Activated CD4-positive, alpha-beta memory T cell treated with anti-CD3 and anti-CD28 coated beads for 36 hours (primary cell): ENCODE measurements around the gene AAGAB. TPM values are rescaled to one million over a fixed set of nuclear protein-coding genes. Genes with fewer than 3 reads are reported as not detected.

Source experiments
- CTCF ChIA-PET: fragments of 350-600 bp; sonication (Branson Sonifier 250); formaldehyde crosslinking; loops from one replicate; lab custom pipeline; 2021; ENCODE audit warnings: antibody characterized with exemption, inconsistent platforms; lab: Charles Lee
- POLR2A ChIA-PET: fragments of 350-600 bp; sonication (Branson Sonifier 250); formaldehyde crosslinking; loops from one replicate; lab custom pipeline; 2021; ENCODE audit warnings: antibody characterized with exemption; lab: Charles Lee
- DNase-seq: peaks from one replicate; pipeline ENCODE4 v3.0.0-alpha.2; 2020
- H3K27ac Mint-ChIP-seq: one replicate; pipeline ENCODE4 v1.8.0; 2021; ENCODE audit warnings: mixed read lengths
- H3K27me3 Mint-ChIP-seq: one replicate; pipeline ENCODE4 v1.8.0; 2021; ENCODE audit warnings: mixed read lengths
- H3K36me3 Mint-ChIP-seq: one replicate; pipeline ENCODE4 v1.8.0; 2021; ENCODE audit warnings: mixed read lengths
- H3K4me1 Mint-ChIP-seq: one replicate; pipeline ENCODE4 v1.8.0; 2021; ENCODE audit warnings: low read depth, mixed read lengths
- H3K4me3 Mint-ChIP-seq: one replicate; pipeline ENCODE4 v1.8.0; 2021; ENCODE audit warnings: mild to moderate bottlenecking, mixed read lengths
- H3K9me3 Mint-ChIP-seq: one replicate; pipeline ENCODE4 v1.8.0; 2021; ENCODE audit warnings: mixed read lengths
- intact Hi-C: fragments of 100-400 bp; cut with micrococcal nuclease; formaldehyde crosslinking; loops from one replicate; pipeline ENCODE4 v1.15.1; 2023
- total RNA-seq, 2 experiments: library from RNA; stranded (reverse); gene quantifications; one replicate each; pipeline ENCODE4 v1.2.3, GENCODE V29; 2021

Gene AAGAB
- total RNA-seq, 2 experiments from 2014 or later: 52.3 to 57.0 TPM

- no peaks in the 10 kb centered on the region for H3K27me3 Mint-ChIP-seq
- no peaks in the 10 kb centered on the region for H3K9me3 Mint-ChIP-seq
- ChIA-PET CTCF (interaction anchor here (0.6 kb wide), 1 partner anchor 281 kb away, joined by 3 read pairs; no protein-coding TSS in a partner anchor), POLR2A (interaction anchor here (0.6 kb wide), 1 partner anchor 249 kb away, joined by 3 read pairs; no protein-coding TSS in a partner anchor)
- intact Hi-C loops: no loop called here
- peaks cover 7% of the 10 kb centered on the region for H3K4me1 Mint-ChIP-seq
- DNase-seq: no peak
- peaks cover 25% of the 10 kb centered on the region for H3K36me3 Mint-ChIP-seq
- H3K4me3 Mint-ChIP-seq: no peak overlapping the region
- H3K27ac Mint-ChIP-seq: no peak overlapping the region
Measured at GRCh38 chr15:67227431-67227830, 27.0 kb downstream of the AAGAB start.

GRCh38 chr15:67225336-67225735 is 29.1 kb downstream of the AAGAB start:
- Mint-ChIP-seq H3K4me1 (peaks cover 7% of the 10 kb centered on the region), H3K9me3 (no peaks in the 10 kb centered on the region), H3K4me3 (no peak overlapping the region), H3K27ac (no peak overlapping the region), H3K27me3 (no peaks in the 10 kb centered on the region), H3K36me3 (peaks cover 16% of the 10 kb centered on the region)
- DNase-seq: no peak
- ChIA-PET POLR2A (no interaction called here), CTCF (no interaction called here)
- intact Hi-C loops: no loop called here

GRCh38 chr15:67224889-67225288 is 29.6 kb downstream of the AAGAB start:
- H3K36me3 Mint-ChIP-seq: peaks cover 15% of the 10 kb centered on the region
- no peak overlapping the region for H3K27ac Mint-ChIP-seq
- peaks cover 7% of the 10 kb centered on the region for H3K4me1 Mint-ChIP-seq
- intact Hi-C loops: no loop called here
- ChIA-PET POLR2A (no interaction called here), CTCF (no interaction called here)
- DNase-seq: no peak
- no peak overlapping the region for H3K4me3 Mint-ChIP-seq
- H3K27me3 Mint-ChIP-seq: no peaks in the 10 kb centered on the region
- H3K9me3 Mint-ChIP-seq: no peaks in the 10 kb centered on the region

DNA sequence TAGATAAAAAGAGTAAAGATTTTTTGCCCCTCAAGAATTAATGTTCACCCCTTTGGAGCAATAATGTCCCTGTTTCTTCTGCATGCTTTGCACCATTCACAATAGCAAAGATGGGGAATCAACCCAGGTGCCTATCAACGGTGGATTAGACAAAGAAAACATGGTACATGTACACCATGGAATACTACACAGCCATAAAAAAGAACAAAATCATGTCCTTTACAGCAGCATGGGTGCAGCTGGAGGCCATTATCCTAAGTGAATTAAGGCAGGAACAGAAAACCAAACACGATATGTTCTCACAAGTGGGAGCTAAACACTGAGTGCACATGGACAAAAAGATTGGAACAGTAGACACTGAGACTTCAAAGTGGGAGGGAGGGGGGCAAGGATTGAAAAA is 35.2 kb downstream of the AAGAB start:
- Mint-ChIP-seq H3K4me3 (no peak overlapping the region), H3K27ac (no peak overlapping the region), H3K36me3 (peaks cover 27% of the 10 kb centered on the region), H3K27me3 (no peaks in the 10 kb centered on the region), H3K9me3 (no peaks in the 10 kb centered on the region), H3K4me1 (peaks cover 9% of the 10 kb centered on the region)
- no peak for DNase-seq
- POLR2A ChIA-PET: no interaction called here
- CTCF ChIA-PET: no interaction called here
- intact Hi-C loops: no loop called here

DNA sequence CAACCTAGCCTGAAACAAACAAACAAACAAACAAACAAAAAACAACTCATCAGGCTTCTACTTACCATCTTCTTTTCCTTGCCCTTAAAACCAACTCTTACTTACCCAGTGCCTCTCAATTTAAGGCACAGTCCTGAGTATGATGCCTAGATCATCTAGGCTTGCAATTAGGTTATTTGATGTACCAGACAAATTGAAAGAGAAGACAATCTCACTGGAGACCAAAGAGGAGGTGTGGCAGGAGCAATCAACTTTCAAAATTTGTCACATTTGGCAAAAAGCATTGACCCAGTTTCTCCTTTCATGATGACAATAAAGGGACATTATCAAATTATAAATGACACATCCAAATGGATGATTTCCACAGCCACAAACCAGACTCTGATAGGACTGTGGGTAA is 36.0 kb downstream of the AAGAB start:
- Mint-ChIP-seq H3K4me3 (no peak overlapping the region), H3K27ac (no peak overlapping the region), H3K9me3 (no peaks in the 10 kb centered on the region), H3K27me3 (no peaks in the 10 kb centered on the region), H3K4me1 (peaks cover 9% of the 10 kb centered on the region), H3K36me3 (peaks cover 27% of the 10 kb centered on the region)
- POLR2A ChIA-PET: no interaction called here
- intact Hi-C loops: no loop called here
- no peak for DNase-seq
- CTCF ChIA-PET: no interaction called here

DNA sequence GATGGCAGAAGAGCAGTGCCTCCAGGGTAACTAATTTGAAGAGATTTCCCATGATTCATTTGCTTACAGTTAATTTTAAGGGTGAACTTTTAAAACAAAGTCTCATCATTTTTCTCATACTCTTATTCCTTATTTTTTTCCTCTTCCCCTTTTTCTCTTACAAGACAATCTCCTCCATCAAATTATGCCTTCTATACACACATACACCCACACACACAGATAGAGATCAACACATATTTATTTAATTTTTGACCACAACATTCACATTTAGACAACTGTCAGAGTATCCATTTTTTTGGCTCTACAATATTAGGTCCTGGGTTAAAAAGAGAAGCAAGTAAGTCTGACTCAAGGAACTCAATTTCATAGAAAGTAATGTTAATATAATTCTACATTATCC is 37.6 kb downstream of the AAGAB start:
- intact Hi-C loops: no loop called here
- no peaks in the 10 kb centered on the region for H3K27me3 Mint-ChIP-seq
- DNase-seq: no peak
- ChIA-PET POLR2A (no interaction called here), CTCF (no interaction called here)
- no peak overlapping the region for H3K4me3 Mint-ChIP-seq
- H3K4me1 Mint-ChIP-seq: peaks cover 9% of the 10 kb centered on the region
- H3K36me3 Mint-ChIP-seq: peaks cover 27% of the 10 kb centered on the region
- no peak overlapping the region for H3K27ac Mint-ChIP-seq
- no peaks in the 10 kb centered on the region for H3K9me3 Mint-ChIP-seq

GRCh38 chr15:67215102-67215501 is 39.4 kb downstream of the AAGAB start:
- DNase-seq: no peak
- intact Hi-C loops: no loop called here
- Mint-ChIP-seq H3K36me3 (peaks cover 24% of the 10 kb centered on the region), H3K9me3 (no peaks in the 10 kb centered on the region), H3K4me3 (no peak overlapping the region), H3K4me1 (peaks cover 9% of the 10 kb centered on the region), H3K27ac (no peak overlapping the region), H3K27me3 (no peaks in the 10 kb centered on the region)
- ChIA-PET POLR2A (no interaction called here), CTCF (no interaction called here)

GRCh38 chr15:67212684-67213367 is 41.6 kb downstream of the AAGAB start:
- Mint-ChIP-seq H3K4me1 (no peaks in the 10 kb centered on the region), H3K27me3 (no peaks in the 10 kb centered on the region), H3K36me3 (peaks cover 17% of the 10 kb centered on the region), H3K4me3 (no peak overlapping the region), H3K9me3 (no peaks in the 10 kb centered on the region), H3K27ac (no peak overlapping the region)
- ChIA-PET CTCF (no interaction called here), POLR2A (no interaction called here)
- no peak for DNase-seq
- intact Hi-C loops: no loop called here

DNA sequence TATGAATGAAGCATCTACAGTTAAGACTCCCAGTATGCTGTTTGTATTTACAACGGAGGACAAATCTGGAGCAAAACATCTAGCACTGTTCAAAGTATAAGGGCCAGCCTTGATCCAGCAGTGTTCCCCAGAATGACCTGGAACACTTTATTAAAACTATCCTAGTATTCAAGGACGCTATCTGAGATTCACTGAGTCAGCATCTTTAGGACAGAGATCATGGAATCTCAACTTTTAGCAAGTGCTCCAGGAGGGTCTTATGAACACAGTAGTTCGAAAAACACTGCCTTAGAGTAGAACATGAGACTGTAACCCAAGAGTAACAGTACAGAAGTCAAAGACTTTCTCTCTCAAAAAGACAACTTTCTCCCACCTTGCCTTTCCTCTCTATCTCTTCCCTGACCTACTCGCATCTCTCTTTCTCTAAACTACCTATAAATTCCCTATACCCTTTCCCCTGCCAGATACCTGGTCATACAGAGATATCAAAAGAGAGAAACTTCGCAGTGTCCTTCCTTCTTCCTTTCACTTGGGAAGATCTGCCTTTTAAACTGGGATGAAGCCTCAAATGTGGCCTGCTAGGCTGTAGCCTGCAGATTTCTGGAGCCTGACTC is 43.8 kb downstream of the AAGAB start:
- Mint-ChIP-seq H3K4me3 (no peak overlapping the region), H3K27ac (no peak overlapping the region), H3K36me3 (peaks cover 20% of the 10 kb centered on the region), H3K27me3 (no peaks in the 10 kb centered on the region), H3K9me3 (no peaks in the 10 kb centered on the region), H3K4me1 (no peaks in the 10 kb centered on the region)
- DNase-seq: no peak
- ChIA-PET CTCF (no interaction called here), POLR2A (no interaction called here)
- intact Hi-C loops: no loop called here

DNA sequence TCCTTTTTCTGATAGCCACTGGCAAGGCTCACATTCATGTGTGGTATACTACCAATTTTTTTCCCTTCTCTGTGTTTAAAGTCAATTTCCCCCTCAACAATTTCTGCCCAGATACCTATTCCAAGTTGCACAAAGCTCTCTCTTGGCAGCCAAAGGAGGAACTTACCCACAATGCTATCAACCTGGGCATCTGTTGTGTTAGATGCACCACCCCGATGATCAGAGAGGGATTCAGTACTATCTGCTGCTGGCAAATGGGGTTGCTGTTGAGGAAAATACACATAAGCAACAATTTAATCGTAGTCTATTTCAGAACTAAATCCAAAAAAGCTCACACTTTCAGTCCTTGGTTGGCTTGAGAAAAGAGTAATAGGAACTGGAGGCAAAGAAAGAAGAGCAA is 46.1 kb downstream of the AAGAB start:
- no peaks in the 10 kb centered on the region for H3K9me3 Mint-ChIP-seq
- H3K4me1 Mint-ChIP-seq: no peaks in the 10 kb centered on the region
- POLR2A ChIA-PET: no interaction called here
- CTCF ChIA-PET: no interaction called here
- H3K27me3 Mint-ChIP-seq: no peaks in the 10 kb centered on the region
- H3K27ac Mint-ChIP-seq: no peak overlapping the region
- peaks cover 30% of the 10 kb centered on the region for H3K36me3 Mint-ChIP-seq
- intact Hi-C loops: no loop called here
- no peak for DNase-seq
- no peak overlapping the region for H3K4me3 Mint-ChIP-seq

- Mint-ChIP-seq H3K36me3 (peaks cover 36% of the 10 kb centered on the region), H3K4me1 (no peaks in the 10 kb centered on the region), H3K27me3 (no peaks in the 10 kb centered on the region), H3K9me3 (no peaks in the 10 kb centered on the region), H3K27ac (no peak overlapping the region), H3K4me3 (no peak overlapping the region)
- ChIA-PET CTCF (interaction anchor here (0.7 kb wide), 1 partner anchor 43 kb away, joined by 4 read pairs; no protein-coding TSS in a partner anchor), POLR2A (no interaction called here)
- DNase-seq: no peak
- intact Hi-C loops: no loop called here
Measured at GRCh38 chr15:67207555-67208207, 46.8 kb downstream of the AAGAB start.

DNA sequence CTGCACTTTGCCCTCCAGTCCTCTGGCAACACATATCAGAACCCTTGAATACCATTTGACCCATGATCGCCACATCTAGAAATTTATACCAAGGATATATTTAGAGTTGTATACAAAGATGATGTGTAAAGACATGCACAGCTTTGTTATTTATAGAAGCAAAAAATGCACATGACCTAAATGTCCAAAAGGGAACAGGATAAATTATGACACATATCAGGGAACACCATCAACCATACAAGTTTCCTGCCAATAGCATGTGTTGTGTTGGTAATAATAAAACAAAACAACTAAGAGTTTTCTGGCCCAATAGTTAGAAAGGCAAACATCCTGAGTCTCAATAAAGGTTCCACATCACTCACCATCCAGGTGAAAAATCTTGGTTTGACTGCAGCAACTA is 51.5 kb downstream of the AAGAB start:
- no peak overlapping the region for H3K27ac Mint-ChIP-seq

More for the DNA sequence above, 51.5 kb downstream of the AAGAB start:
- POLR2A ChIA-PET: no interaction called here
- CTCF ChIA-PET: no interaction called here
- H3K4me1 Mint-ChIP-seq: peaks cover 14% of the 10 kb centered on the region
- H3K9me3 Mint-ChIP-seq: no peaks in the 10 kb centered on the region
- no peaks in the 10 kb centered on the region for H3K27me3 Mint-ChIP-seq
- DNase-seq: no peak
- H3K4me3 Mint-ChIP-seq: no peak overlapping the region
- intact Hi-C loops: no loop called here
- peaks cover 40% of the 10 kb centered on the region for H3K36me3 Mint-ChIP-seq
